C4-2B (cell line): ENCODE data around the gene CYP4F11.

Experiments used
- ZFX ChIP-seq: fragments of 450-650 bp; IDR thresholded peaks from 2 replicates; pipeline ENCODE4 v1.6.1; 2017
- TF ChIP-seq, protein P1 (sequence below): fragments of 450-650 bp; conservative IDR thresholded peaks from 2 replicates; pipeline ENCODE4 v1.5.1; 2017; ENCODE audit warnings: mild to moderate bottlenecking

DNA sequence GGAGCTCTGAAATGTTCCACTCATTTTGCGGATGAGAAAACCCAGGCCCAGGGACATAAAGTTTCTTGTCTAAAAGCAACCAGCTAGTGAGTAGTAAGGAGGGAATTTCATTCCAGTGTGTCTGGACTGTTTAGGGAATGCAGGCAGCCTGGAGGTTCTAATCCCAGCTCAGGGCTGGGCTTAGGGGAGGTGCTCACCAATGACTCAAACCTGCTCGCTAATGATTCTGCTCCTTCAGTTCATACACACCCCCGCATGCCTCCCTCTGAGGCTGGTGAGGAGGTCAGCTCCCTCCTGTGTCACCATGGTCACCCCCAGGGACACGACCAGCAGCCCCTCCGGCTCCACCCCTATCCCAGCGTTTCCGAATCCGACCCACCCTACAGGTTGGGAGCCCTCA lies 71.1 kb downstream of the CYP4F11 start:
- TF ChIP-seq, protein P1, sequence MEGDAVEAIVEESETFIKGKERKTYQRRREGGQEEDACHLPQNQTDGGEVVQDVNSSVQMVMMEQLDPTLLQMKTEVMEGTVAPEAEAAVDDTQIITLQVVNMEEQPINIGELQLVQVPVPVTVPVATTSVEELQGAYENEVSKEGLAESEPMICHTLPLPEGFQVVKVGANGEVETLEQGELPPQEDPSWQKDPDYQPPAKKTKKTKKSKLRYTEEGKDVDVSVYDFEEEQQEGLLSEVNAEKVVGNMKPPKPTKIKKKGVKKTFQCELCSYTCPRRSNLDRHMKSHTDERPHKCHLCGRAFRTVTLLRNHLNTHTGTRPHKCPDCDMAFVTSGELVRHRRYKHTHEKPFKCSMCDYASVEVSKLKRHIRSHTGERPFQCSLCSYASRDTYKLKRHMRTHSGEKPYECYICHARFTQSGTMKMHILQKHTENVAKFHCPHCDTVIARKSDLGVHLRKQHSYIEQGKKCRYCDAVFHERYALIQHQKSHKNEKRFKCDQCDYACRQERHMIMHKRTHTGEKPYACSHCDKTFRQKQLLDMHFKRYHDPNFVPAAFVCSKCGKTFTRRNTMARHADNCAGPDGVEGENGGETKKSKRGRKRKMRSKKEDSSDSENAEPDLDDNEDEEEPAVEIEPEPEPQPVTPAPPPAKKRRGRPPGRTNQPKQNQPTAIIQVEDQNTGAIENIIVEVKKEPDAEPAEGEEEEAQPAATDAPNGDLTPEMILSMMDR: no peak
- TF ChIP-seq ZFX: no peak
